Activated T-cell treated with anti-CD3 and anti-CD28 coated beads, Interleukin-2, amount 50 U/mL, for 4 hours (primary cell): ENCODE measurements around the gene PPM1H. TPM values are rescaled to one million over a fixed set of nuclear protein-coding genes. Genes with fewer than 3 reads are reported as not detected.

Experiments used
- ATAC-seq, 2 donors: fragments of 200-7000 bp; cut with Tn5 transposase; one replicate each; pipeline ENCODE4 v1.10.0; 2021
- DNase-seq: peaks from one replicate; pipeline ENCODE4 v3.0.0-alpha.2; 2020
- H3K27me3 Mint-ChIP-seq: one replicate; pipeline ENCODE4 v1.8.0; 2021; ENCODE audit warnings: low read depth, mixed read lengths
- H3K36me3 Mint-ChIP-seq: one replicate; pipeline ENCODE4 v1.8.0; 2022; ENCODE audit warnings: mixed read lengths; ENCODE audit not compliant: insufficient read depth
- H3K4me1 Mint-ChIP-seq: one replicate; pipeline ENCODE4 v1.8.0; 2021; ENCODE audit warnings: low read depth, mixed read lengths
- H3K4me3 Mint-ChIP-seq: one replicate; pipeline ENCODE4 v1.8.0; 2021; ENCODE audit warnings: mild to moderate bottlenecking, moderate library complexity, mixed read lengths
- H3K9me3 Mint-ChIP-seq: one replicate; pipeline ENCODE4 v1.8.0; 2021; ENCODE audit warnings: mixed read lengths
- total RNA-seq, 3 donors: library from RNA; stranded (reverse); gene quantifications; one replicate each; pipeline ENCODE4 v1.2.1, GENCODE V29; 2021

Gene PPM1H
- total RNA-seq, 3 donors from 2014 or later: 0.03 to 0.25 (median 0.19) TPM

DNA sequence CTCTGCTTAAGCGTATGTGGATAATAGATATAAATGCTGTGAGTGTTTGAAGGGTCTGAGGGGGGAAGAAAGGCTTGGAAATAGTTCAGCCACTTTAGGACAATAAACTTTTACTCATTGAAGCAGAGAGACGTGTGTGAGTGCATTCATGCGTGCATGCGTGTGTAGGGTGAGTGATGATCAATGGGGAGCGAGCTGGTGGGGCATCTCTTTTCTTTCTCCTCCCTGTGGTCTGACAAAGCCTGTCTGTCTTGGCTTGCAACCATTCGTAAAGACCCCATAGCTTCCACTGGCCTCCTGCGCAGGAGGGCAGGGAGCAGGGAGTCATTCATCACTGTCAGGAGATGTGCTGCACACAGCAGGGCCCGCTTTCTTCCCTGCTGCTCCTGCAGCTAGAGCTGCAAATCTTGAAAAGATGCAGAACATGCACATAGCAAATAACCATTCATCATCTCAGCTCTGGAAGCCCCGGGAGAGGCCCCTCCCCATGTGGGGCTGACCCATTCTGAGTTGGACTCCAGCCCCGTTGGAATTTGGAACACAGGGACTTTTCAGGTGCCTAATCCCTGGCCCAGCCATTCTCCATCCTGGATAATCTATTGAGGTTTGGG is 223.2 kb downstream of the PPM1H start:
- Mint-ChIP-seq H3K36me3 (no peaks in the 10 kb centered on the region), H3K27me3 (peaks cover 1% of the 10 kb centered on the region), H3K4me3 (no peak overlapping the region), H3K4me1 (no peaks in the 10 kb centered on the region), H3K9me3 (no peaks in the 10 kb centered on the region)
- DNase-seq (no peak), ATAC-seq (no peak)

DNA sequence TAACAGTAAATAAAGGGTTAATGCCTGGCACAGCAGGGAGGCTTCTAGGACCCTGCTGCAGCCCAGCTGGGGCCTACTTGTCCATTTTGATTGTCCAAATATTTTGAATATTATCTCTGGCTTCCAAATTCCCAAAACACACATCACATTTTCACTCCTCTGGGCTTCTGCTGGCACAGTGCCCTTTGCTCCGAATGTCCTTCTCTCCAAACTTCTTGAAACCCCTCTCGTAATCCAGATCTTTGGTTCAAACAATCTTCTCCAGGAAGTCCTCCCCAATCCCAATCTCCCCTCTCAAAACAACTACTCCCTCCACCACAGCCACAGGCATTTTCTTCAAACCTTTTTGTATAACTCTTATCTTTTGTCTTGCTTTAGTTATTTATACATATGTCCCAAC is 225.6 kb downstream of the PPM1H start:
- Mint-ChIP-seq H3K4me1 (no peaks in the 10 kb centered on the region), H3K27me3 (peaks cover 1% of the 10 kb centered on the region), H3K4me3 (no peak overlapping the region), H3K9me3 (no peaks in the 10 kb centered on the region), H3K36me3 (no peaks in the 10 kb centered on the region)
- no peak for DNase-seq
- no peak for ATAC-seq

DNA sequence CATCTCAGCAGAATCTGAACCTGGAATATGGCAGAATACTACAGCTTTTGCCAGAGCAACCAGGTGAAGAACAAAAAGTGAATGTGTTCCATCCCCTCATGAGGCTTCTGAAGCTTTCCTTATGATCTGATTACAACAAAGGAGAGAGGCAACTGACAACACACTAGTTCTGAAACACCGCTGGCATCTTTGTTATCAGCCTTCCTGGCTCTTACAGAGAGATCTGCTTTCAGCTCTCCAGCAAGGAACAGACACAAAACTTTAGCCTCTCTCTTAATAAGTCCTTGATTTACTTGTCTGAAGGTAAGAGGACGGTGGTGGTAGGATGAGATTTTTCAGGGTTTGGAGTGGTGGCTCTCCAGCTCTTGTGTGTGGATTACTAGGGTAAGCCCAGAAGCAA is 227.0 kb downstream of the PPM1H start:
- Mint-ChIP-seq H3K9me3 (no peaks in the 10 kb centered on the region), H3K4me1 (no peaks in the 10 kb centered on the region), H3K4me3 (no peak overlapping the region), H3K27me3 (peaks cover 1% of the 10 kb centered on the region), H3K36me3 (no peaks in the 10 kb centered on the region)
- no peak for DNase-seq
- ATAC-seq: no peak

DNA sequence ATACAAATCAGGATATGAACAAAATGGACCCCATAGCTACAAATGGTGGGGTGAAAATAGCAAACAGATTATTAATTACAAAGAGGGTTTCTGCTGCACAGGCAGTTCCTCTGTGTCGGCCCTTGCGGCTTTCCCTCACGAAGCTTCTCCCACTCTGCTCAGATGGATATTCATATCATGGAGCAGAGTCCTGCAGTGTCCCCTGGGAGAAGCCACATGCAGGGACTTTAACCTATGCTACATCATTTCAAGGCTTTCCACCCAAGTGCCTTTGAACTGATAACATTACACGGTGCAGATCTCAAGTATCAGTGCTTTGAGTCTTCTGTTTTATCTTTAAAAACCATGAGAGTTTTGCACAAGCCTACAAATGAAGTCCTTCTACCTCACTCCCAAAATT is 229.1 kb downstream of the PPM1H start:
- no peaks in the 10 kb centered on the region for H3K36me3 Mint-ChIP-seq
- no peak overlapping the region for H3K4me3 Mint-ChIP-seq
- no peaks in the 10 kb centered on the region for H3K4me1 Mint-ChIP-seq
- ATAC-seq (no peak), DNase-seq (no peak)
- H3K27me3 Mint-ChIP-seq: peaks cover 1% of the 10 kb centered on the region
- H3K9me3 Mint-ChIP-seq: no peaks in the 10 kb centered on the region

DNA sequence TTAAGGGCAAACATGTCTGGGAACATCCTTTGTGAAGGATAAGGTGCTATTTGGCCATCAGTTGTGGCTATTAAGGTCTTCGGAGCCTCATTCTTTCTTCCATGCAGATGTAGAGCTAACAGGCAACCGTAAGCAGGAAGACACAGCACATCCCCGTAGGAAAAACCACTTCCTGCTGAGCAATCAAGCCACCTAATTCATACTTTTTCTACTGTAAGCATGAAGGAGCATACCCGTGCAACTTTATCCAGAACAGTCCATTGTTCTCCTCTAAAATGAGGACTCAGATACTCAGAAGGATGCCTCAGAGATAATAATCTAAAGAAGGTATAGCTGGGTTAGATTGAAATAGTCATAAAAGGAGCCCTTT is 232.0 kb downstream of the PPM1H start:
- Mint-ChIP-seq H3K4me1 (no peaks in the 10 kb centered on the region), H3K27me3 (peaks cover under 1% of the 10 kb centered on the region), H3K4me3 (no peak overlapping the region), H3K36me3 (no peaks in the 10 kb centered on the region), H3K9me3 (no peaks in the 10 kb centered on the region)
- no peak for DNase-seq
- ATAC-seq: no peak

DNA sequence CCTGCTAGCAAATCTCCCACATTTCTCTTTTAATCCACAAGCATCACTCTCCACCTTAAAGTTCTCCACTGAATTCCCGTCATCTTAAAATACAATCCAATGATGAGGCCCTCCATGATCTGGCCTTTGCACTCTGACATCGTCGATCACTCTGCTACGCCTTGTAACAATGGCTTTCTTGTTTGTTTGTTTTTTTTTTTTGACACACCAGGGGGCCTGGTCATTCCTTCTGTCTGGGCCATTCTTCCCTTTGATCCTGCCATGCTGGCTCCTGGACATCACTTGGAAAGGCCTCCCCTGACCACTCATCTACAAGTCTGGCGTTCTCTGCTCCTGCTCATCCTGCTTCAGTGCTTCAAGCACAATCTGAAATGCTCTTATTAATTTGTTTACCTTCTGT is 233.5 kb downstream of the PPM1H start:
- Mint-ChIP-seq H3K4me3 (no peak overlapping the region), H3K4me1 (no peaks in the 10 kb centered on the region), H3K36me3 (no peaks in the 10 kb centered on the region), H3K27me3 (no peaks in the 10 kb centered on the region), H3K9me3 (no peaks in the 10 kb centered on the region)
- ATAC-seq (no peak), DNase-seq (no peak)

DNA sequence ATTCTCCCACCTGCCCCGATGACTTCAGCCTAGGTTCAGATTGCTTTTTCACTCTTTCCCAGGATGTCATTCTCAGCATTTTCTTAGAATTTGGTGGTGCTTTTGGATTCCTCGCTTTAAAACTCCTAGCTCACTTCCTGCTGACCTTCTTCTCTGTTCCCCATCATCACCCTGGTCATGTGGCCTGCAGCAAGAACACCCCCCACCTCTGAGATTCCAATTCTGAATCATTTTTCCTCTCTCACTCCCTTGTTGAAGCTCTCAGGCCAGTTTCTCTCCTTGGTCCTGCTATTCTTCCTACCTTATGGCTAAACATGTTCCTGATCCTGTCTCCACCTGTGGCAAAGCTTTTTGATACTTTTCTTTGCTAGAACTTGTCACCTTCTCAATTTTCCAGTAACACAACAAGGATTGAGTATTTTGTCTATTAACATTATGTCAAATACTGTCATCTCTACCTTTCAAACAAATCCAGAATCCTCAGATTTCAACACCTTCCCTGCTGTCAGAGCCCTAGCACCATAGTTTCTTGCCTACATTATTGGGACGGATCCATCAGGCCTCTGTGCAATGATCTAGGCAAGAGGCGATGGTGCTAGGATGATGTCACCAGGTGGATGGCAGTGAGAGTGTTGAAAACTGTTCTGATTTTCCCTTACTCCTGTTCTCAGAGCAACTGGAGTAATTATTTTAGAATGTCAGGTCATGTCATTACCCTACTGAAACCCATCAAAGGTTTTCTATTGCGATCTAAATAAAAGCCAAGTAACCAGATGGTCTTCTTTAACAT is 234.7 kb downstream of the PPM1H start:
- peaks cover 2% of the 10 kb centered on the region for H3K4me1 Mint-ChIP-seq
- H3K4me3 Mint-ChIP-seq: no peak overlapping the region
- DNase-seq (no peak), ATAC-seq (no peak)
- H3K9me3 Mint-ChIP-seq: no peaks in the 10 kb centered on the region
- no peaks in the 10 kb centered on the region for H3K27me3 Mint-ChIP-seq
- H3K36me3 Mint-ChIP-seq: no peaks in the 10 kb centered on the region

DNA sequence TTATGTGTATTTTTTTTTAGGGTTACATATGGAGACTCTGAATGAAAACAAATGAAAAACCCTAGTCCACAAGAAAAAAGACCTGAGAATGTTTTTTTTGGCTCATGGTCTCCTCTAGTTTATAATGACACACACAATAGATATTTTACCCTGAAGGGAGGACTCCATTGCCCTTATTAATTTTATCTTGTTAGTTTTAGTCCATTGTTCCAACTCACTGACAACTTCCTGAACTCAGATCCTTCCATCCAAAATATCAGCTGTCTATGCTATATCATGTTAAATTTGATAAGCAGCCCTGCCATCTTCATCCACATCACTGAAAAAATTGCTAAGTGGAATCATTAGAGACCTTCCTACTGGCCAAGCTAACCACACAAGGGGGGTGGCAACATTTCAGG is 236.2 kb downstream of the PPM1H start:
- Mint-ChIP-seq H3K4me1 (peaks cover 2% of the 10 kb centered on the region), H3K36me3 (no peaks in the 10 kb centered on the region), H3K9me3 (no peaks in the 10 kb centered on the region), H3K4me3 (no peak overlapping the region), H3K27me3 (no peaks in the 10 kb centered on the region)
- ATAC-seq (no peak), DNase-seq (no peak)

DNA sequence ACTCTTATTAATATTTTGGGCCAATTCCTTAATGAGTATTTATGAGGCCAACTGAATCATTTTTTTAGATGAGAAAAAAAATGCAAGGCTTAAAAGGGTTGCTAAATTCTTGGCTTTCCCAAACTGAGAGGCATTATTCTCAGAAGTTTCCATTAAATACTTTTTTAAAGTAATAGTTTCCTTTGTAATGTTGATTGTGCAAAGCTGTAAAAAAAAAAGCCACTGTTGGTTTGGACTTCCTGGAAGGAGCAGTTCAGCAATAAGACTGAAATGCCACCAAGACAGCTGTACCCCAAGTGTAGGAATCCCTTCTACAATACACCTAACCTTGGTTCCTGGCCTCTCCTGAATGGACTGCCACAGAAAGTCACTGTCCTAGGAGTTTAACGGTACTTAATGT is 237.1 kb downstream of the PPM1H start:
- H3K36me3 Mint-ChIP-seq: no peaks in the 10 kb centered on the region
- no peaks in the 10 kb centered on the region for H3K9me3 Mint-ChIP-seq
- DNase-seq (no peak), ATAC-seq (no peak)
- peaks cover 2% of the 10 kb centered on the region for H3K4me1 Mint-ChIP-seq
- H3K27me3 Mint-ChIP-seq: no peaks in the 10 kb centered on the region
- H3K4me3 Mint-ChIP-seq: no peak overlapping the region

DNA sequence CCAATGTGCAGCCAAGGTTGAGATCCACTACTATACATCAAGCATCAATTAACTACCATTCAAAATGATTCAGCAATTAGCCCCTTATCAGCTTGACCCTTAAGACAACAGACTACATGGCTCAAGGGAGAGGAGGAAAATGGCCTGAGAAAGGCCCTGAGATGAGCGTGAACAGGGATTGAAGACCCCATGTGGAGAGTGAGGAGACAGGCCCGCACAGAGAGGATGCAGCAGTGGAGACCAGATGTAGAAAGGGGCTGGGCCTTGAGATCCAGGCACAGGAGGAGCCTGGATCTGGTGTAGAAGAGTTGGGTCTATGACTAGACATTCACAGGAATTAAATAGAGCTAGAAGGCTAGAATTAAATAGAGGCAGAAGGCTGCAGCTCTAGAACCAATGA is 239.3 kb downstream of the PPM1H start:
- Mint-ChIP-seq H3K4me1 (peaks cover 2% of the 10 kb centered on the region), H3K36me3 (no peaks in the 10 kb centered on the region), H3K27me3 (no peaks in the 10 kb centered on the region), H3K4me3 (no peak overlapping the region), H3K9me3 (no peaks in the 10 kb centered on the region)
- ATAC-seq (no peak), DNase-seq (no peak)

DNA sequence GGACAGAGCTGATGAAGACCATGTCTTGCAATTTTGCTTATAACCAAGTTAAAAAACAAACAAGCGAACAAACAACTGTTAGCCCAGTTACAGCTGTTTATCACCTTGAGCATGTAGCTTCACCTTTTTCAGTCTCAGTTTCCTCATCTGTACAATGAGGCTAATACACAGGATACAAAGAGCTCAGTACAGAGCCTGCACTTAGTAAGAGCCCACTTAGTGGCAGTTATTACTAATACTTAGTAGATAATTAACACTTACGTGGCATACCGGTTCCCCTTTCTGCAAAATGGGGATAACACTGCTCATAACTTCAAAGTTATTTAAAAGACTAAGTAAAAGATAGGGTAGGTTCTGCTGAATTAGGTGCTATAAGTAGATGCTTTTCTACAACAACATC is 240.3 kb downstream of the PPM1H start:
- DNase-seq (no peak), ATAC-seq (no peak)
- Mint-ChIP-seq H3K4me3 (no peak overlapping the region), H3K9me3 (no peaks in the 10 kb centered on the region), H3K4me1 (peaks cover 2% of the 10 kb centered on the region), H3K36me3 (no peaks in the 10 kb centered on the region), H3K27me3 (no peaks in the 10 kb centered on the region)

DNA sequence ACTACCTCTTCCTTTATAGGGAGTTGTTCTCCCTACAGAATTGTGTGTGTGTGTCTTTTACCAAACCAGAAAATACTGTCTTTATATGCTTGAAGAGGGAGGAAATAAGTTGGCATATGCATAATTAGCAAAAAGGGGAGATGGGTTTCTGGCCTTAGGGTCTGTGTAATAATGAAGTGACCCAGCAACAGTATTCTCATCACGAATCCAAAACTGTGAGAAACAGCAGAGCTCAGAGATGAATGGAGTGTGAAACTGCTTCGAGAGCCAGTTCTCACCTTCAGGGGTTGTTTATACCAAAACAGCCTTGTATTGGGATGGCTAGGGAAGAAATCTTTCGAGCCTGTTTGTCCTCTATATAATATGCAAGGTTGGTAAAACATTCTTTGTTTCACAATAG is 240.8 kb downstream of the PPM1H start:
- DNase-seq: no peak
- H3K4me1 Mint-ChIP-seq: peaks cover 2% of the 10 kb centered on the region
- H3K36me3 Mint-ChIP-seq: no peaks in the 10 kb centered on the region

DNA sequence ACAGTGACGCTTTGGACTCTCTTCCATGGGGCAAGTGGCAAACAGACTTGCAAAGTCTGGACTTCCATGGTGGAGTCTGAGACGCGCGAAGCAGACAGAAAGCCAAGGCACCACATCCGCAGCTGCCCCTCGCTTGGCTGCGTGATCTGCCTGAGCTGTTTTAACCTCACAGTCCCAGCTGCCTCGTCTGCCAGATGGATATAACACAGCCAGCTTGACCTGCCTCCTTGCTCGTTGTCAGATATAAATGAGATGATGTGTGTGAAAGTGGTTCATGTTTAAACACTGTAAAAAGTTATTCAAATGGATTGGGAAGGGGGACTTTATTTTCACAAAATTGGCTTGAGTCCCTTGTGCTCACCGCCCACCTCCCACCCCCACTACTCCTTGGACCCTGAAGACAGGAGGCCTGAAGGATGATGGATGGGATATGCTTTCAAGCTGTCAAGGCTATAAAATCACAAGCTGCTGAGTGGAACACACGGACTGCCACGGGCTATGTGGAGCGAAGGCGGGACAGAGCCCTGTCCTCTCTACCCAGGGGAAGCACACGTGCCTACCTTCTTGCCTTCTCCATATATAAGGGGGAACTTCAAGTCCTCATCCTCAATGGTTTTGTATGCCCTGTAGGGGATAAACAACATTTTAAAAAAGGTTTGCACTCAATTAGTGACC is 241.4 kb downstream of the PPM1H start:
- H3K9me3 Mint-ChIP-seq: no peaks in the 10 kb centered on the region
- no peak overlapping the region for H3K4me3 Mint-ChIP-seq
- no peak for DNase-seq
- H3K27me3 Mint-ChIP-seq: no peaks in the 10 kb centered on the region
- ATAC-seq: no peak
- H3K4me1 Mint-ChIP-seq: peaks cover 2% of the 10 kb centered on the region
- no peaks in the 10 kb centered on the region for H3K36me3 Mint-ChIP-seq

More for the DNA sequence above, 240.8 kb downstream of the PPM1H start:
- H3K4me3 Mint-ChIP-seq: no peak overlapping the region
- H3K9me3 Mint-ChIP-seq: no peaks in the 10 kb centered on the region
- ATAC-seq: no peak
- no peaks in the 10 kb centered on the region for H3K27me3 Mint-ChIP-seq

DNA sequence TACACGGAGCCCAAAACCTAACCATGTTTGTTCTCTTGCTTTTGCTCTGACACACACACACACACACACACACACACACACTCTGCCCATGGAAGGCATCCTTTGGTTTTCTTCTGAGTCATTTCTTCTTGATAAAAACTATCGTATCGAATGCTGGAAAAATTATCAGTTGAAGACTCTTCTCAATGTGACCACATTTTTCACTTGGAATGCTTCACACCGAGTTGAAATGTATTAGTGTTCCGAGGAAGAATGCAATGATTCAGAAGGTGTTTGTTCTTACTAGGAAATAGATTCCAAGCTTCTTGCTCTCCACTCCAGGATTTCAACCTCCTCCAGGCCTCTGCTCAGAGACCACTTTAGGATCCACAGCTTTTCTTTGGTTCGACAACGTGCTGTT is 242.1 kb downstream of the PPM1H start:
- Mint-ChIP-seq H3K4me3 (no peak overlapping the region), H3K4me1 (peaks cover 2% of the 10 kb centered on the region), H3K9me3 (no peaks in the 10 kb centered on the region), H3K27me3 (peaks cover 3% of the 10 kb centered on the region), H3K36me3 (no peaks in the 10 kb centered on the region)
- ATAC-seq: no peak
- DNase-seq: no peak

DNA sequence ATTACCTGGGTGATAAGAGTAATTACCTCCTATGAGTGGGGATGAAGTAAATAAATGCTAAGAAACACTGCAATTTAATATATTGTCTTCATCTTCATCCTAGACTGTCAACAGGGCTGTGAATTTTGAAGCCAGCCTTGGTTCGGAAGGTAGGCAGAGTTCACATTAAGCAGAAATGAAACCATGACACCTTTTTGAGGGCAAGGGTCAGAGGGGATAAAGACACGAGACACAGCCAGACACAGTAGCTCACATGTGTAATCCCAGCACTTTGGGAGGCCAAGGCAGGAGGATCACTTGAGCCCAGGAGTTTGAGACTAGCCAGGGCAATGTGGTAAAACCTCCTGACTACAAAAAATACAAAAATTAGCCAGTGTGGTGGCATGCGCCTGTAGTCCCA is 243.6 kb downstream of the PPM1H start:
- no peaks in the 10 kb centered on the region for H3K9me3 Mint-ChIP-seq
- H3K27me3 Mint-ChIP-seq: peaks cover 3% of the 10 kb centered on the region
- H3K36me3 Mint-ChIP-seq: no peaks in the 10 kb centered on the region

More for the DNA sequence above, 243.6 kb downstream of the PPM1H start:
- ATAC-seq (no peak), DNase-seq (no peak)
- no peak overlapping the region for H3K4me3 Mint-ChIP-seq
- H3K4me1 Mint-ChIP-seq: peaks cover 2% of the 10 kb centered on the region
